NB4 (cell line): ENCODE measurements around the gene MAB21L2.

ENCODE experiments used
- POLR2A ChIP-seq: IDR thresholded peaks from 2 replicates; pipeline ENCODE4 v1.6.1; 2011; ENCODE audit warnings: mild to moderate bottlenecking; ENCODE audit not compliant: insufficient read length; ENCODE audit errors: extremely low read depth
- TF ChIP-seq, protein P1 (sequence below): IDR thresholded peaks from one replicate; pipeline ENCODE4 v1.5.1; 2012; ENCODE audit warnings: low read depth, low read length
- TF ChIP-seq, protein P2 (sequence below): IDR thresholded peaks from 2 replicates; pipeline ENCODE4 v1.6.1; 2011; ENCODE audit warnings: low read depth, low read length

DNA sequence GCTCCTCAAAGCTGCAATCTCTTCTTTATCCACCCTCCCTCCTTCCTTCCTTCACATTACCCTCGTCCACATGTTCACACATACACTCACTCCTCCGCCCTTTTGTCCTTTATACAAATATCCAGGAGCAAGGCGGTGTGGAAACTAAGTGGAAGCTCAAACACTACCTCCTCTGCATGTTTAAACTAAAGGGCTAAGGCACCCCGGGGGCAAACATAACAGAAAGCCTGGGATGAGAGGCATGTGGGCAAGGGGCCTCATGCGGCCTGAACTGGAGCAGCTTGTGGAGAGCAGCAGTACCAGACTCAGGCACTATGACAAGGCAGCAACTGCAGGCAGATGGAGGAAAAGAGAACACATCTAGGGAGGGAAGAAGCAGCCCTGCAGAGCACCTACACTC is 9.5 kb downstream of the MAB21L2 start:
- TF ChIP-seq, protein P1, sequence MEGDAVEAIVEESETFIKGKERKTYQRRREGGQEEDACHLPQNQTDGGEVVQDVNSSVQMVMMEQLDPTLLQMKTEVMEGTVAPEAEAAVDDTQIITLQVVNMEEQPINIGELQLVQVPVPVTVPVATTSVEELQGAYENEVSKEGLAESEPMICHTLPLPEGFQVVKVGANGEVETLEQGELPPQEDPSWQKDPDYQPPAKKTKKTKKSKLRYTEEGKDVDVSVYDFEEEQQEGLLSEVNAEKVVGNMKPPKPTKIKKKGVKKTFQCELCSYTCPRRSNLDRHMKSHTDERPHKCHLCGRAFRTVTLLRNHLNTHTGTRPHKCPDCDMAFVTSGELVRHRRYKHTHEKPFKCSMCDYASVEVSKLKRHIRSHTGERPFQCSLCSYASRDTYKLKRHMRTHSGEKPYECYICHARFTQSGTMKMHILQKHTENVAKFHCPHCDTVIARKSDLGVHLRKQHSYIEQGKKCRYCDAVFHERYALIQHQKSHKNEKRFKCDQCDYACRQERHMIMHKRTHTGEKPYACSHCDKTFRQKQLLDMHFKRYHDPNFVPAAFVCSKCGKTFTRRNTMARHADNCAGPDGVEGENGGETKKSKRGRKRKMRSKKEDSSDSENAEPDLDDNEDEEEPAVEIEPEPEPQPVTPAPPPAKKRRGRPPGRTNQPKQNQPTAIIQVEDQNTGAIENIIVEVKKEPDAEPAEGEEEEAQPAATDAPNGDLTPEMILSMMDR = no peak
- TF ChIP-seq POLR2A = no peak
- TF ChIP-seq, protein P2, sequence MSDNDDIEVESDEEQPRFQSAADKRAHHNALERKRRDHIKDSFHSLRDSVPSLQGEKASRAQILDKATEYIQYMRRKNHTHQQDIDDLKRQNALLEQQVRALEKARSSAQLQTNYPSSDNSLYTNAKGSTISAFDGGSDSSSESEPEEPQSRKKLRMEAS = no peak
